ENCODE measurements around the gene SLC18A3.

SLC18A3 gene

DNA sequence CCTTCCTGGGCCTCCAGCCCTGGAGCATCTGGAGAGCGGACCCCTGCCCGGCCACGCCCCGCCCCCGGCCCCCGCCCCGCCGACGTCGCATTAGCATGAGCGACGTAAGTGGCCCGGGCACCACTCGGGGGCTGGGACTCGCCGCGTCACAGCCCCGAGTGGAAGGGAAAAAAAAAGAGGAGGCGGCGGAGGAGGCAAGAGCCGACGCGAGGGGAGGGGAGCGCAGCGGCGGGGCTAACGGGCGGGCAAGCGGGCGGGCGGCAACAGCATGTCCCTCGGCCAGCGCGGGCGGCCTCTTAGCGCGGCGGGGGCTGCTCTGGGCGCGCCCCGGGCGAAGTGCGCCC, at the start of gene SLC18A3:
Gene SLC18A3 (plus strand): TSS at position 197 of the 344 bp plus-strand sequence. CDS start 431 bp downstream, outside the sequence.
- no peak for DNase-seq (ENCODE audit: low read depth)

DNA sequence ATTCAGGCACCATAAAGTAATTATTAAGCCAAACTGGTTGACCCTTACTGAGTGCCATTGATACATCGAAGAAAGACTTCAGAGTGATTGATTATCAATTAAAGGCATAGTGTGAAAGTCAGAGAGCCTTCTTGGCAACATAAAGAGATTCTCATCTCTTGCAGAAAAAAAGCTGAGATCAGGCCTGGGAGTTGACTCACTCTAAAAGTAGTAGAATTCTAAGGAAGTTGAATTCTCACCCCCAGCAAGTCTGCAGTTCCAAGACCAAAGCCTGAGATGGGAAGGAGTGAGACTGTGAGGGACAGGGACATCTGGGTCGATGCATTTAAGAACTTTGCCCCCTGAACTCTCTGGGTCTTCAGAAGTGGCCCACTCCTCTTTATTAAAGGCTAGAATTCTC, 49.6 kb upstream of the SLC18A3 start:
- no peak for DNase-seq (ENCODE audit: low read depth)

DNA sequence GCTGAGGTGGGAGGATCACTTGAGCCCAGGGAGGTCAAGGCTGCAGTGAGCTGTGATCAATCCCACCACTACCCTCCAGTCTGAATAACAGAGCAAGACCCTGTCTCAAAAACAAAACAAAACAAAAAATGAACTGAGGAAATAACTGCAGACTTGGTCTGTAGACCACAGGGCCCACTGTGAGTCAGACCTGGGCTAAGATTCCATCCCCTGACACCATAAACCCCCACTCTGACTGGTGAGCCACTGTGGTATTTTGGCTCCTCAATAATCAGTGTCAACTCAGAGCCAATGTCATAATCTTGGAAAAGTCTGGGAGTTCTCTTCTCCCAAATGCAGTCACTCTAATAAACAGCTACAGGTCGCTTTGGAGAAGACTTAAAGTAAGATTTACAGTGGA, 47.2 kb upstream of the SLC18A3 start:
- DNase-seq (ENCODE audit: low read depth): no peak

DNA sequence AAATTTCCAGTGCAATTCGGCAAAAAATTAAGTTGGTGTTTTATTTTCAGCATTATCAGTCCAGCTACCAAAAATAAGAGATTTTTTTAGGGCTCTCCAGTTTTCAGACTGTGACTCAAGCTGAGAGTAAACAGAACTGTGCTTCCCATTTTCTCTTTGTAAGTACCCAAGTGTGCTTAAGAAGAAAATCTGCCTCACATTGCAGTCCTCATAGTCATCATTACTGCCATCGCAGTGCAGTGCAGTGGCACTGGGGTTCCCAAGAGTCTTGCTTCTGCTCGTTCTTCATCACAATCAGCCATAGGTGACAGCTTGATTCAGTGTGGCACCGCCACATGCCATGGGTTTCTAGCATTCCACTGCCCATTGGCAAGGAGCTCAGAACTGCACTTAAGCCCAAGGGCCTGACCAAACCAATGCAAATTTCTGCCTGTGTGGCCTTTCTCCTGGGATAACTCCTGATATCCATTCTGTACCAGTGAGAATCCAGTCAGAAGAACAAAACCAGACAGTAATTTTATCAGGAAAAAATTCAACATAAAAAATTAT, 45.6 kb upstream of the SLC18A3 start:
- DNase-seq (ENCODE audit: low read depth): no peak

DNA sequence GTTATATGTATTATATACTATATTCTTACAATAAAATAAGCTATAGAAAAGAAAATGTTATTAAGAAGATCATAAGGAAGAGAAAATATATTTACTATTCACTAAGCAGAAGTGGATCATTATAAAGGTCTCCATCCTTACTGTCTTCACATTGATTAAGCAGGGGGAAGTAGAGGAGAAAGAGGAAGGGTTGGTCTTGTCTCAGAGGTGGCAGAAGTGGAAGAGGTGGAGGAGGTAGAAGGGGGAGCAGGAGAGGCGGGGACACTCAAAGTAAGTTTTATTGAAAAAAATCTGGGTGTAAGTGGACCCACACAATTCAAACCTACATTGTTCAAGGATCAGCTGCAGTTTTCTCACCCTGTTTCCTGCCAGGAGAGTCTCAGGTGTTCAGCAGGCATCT, 42.3 kb upstream of the SLC18A3 start:
- DNase-seq (ENCODE audit: low read depth): no peak

DNA sequence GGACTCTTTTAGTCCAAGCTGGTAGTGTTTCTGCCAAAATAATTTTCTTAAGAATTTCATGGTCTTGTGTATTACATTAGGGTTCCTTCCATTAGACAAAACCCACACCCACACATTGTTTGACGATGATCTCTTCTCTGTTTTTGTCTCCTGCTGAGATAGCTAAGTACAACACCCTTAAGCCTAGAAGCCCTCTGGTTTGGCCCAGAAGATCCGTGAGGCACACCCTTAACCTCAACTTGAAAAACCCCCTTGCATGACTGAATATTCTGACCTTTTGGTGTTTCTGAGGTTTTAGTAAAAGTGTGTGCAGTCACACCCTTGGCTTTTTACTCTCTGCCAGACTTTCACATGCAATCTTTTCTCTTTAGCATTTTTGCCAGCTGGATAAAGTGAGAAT, 41.9 kb upstream of the SLC18A3 start:
- no peak for DNase-seq (ENCODE audit: low read depth)

DNA sequence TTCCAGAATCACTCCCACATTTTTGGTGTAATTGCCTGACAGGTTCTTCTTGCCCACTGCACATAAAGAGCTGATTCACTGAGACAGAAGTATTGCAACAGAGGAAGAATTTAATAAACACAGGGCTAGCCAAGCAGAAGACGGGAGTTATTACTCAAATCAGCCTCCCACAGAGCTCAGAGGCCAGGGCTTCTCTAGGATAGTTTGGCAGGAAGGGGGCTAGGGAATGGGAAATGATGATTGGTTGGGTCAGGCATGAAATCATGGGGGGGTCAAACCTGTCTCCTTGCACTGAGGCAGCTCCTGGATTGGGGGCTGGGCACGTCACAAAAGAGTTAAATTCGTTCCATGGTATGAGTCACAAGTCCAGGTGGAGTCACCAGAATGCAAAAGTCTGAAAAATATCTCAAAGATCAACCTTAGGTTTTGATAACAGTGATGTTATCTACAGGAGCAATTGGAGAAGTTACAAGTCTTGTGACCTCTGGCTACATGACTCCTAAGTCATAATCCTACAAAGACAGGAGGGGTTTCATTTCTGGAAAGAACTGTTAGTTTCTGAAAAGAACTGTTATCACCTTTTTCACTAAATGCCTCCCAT, 41.0 kb upstream of the SLC18A3 start:
- DNase-seq (ENCODE audit: low read depth): no peak

DNA sequence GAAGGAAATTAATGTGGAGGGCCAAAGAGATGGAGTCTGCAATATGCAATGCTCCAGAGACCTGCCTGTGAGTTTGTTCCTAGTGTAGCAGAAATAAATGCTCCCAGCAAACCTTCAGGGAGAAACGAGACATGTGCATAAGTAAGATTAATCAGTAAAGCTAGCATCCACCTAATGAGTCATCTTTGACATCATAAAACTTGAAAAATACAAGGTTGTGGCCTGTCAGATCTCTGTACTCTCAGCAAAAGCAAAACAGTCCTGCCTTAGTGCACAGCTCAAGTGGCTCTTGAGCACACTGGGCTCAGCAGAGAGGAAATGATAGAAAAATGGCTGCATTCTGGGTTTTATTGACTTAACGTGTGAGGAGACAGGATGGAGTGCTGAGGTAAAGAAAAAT, 38.7 kb upstream of the SLC18A3 start:
- no peak for DNase-seq (ENCODE audit: low read depth)

DNA sequence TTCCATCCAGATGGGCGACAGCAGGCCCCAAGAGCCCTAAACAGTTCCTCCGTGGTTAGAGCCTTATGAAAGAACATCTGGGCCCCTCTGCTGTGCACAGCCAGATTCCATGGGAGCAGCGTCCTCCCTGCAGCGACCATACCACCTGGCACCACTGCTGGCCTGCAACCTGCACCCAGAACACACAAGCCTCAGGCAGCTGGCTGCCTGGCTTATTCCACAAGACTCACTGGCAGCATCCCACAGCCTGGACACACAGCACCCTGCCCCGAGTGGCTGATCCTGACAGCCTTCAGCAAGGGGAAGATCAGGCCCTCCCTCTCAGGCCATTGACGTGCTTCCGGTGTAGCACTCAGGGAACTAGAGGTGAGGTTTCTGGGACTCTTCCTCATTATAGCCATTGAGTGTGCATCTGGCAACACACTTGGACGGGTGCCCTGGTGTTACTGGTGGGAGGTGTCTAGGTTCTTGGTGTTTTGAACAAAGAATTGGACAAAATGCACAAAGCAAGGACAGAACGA, 37.5 kb upstream of the SLC18A3 start:
- no peak for DNase-seq (ENCODE audit: low read depth)

DNA sequence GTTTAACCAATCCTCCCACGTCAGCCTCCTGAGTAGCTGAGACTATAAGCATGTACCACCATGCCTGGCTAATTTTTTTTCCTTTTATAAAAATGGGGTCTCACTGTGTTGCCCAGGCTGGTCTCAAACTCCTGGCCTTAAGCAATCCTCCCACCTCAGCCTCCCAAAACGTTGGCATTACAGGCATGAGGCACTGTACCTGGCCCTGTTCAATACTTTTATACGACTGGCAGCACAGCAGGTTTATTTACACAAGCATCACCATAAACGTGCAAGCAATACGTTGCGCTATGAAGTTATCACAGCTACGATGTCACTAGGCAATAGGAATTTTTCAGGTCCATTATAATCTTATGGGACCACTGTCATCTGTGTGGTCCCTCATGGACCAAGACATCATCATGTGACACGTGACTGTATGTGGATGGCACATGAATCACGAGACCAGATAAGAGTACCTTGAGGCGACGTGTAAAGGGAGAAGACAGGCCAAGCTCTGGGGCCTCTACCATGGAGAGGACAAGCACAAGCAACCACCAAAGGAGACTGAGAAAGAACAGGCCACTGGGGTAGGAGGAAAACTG, 34.5 kb upstream of the SLC18A3 start:
- DNase-seq (ENCODE audit: low read depth): no peak

DNA sequence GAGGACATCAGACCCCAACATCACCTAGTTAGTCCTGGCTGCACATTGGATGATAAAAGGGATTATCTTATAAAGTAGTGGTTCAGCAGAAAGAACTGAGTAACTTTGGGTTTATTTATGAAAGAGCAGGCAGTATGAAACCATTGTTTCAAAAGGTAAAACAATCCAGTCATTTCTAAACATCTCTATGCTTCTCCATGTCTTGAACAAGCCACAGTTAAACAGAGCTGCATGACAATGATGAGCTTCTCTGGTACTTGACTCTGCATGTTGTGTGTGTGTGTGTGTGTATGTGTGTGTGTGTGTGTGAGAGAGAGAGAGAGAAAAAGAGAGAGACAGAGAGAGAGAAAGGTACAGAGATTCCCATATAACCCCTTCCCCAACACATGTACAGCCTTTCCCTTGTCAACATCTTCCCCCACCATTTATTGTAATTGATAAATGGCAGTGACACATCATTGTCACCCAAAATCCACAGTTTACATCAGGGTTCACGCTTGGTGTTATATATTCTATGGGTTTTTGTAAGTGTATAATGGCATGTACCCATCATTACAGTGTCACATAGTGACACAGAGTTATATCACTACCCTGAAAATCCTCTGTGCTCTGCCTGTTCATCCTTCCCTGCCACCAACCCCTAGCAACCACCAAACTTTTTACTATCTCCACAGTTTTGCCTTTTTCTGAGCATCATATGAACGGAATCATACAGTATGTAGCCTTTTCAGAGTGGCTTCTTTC, 32.8 kb upstream of the SLC18A3 start:
- DNase-seq (ENCODE audit: low read depth): no peak

DNA sequence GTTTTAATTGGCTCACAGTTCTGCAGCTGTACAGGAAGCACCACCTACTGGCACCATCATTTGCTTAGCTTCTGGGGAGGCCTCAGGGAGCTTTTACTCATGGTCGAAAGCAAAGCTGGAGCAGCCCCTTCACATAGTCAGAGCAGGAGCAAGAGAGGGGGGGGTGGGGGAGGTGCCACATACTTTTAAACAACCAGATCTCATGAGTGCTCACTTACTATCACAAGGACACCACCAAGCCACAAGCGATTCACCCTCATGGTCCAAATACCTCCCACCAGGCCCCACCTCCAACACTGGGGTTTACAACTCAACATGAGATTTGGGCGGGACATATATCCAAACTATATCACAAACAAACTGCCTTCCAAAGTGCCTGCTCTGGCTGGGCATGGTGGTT, 31.7 kb upstream of the SLC18A3 start:
- no peak for DNase-seq (ENCODE audit: low read depth)

DNA sequence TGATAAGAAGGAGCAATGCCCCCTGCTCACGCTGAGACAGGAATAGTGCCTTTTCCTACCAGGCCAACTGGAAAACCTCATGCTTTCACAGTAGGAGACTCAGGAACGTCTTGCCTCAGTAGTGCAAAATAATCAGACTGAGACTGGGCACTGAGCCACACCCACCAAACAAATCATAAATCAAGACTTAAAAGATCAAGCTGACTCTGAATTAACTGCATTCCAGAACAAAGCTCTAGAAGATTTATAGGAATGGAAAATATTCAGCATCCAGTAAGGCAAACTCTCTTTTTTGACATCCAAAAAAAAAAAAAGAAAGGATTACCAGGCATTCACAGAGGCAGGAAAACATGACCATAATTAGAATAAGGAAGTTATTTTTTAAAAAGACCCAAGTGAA, 30.5 kb upstream of the SLC18A3 start:
- no peak for DNase-seq (ENCODE audit: low read depth)

DNA sequence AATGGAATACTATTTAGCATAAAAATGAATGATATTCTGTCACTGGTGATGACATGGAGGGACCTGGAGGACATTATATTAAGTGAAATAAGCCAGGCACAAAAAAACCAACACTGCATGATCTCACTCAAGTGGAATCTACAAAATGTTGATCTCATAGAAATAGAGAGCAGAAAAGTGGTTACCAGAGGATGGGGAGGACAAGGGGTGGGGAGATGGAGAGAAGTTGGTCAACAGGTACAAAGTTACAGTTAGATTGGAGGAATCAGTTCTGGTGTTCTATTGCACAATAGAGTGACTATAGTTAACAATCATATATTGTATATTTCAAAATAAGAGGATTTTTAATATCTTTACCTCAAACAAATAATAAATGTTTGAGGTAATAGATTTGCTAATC, 24.7 kb upstream of the SLC18A3 start:
- DNase-seq (ENCODE audit: low read depth): no peak

DNA sequence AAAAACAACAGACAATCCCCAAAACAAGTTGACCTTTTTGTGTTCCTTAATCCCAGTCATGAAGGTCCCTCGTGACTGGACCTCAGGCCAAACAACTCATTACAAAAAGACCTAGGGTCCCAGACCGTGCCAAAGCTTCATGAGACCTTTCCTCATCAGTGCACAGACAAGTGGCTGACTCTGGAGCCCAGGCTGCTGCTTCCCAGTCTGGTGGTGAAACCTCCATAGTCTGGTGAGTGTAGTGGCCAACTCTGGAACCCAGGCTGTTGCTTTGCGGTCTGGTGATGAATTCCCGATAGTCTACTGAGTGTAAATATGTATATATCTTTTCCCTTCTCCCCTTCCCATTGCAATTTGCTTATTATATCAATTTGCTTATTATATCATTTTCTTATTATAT, 22.1 kb upstream of the SLC18A3 start:
- DNase-seq (ENCODE audit: low read depth): no peak

DNA sequence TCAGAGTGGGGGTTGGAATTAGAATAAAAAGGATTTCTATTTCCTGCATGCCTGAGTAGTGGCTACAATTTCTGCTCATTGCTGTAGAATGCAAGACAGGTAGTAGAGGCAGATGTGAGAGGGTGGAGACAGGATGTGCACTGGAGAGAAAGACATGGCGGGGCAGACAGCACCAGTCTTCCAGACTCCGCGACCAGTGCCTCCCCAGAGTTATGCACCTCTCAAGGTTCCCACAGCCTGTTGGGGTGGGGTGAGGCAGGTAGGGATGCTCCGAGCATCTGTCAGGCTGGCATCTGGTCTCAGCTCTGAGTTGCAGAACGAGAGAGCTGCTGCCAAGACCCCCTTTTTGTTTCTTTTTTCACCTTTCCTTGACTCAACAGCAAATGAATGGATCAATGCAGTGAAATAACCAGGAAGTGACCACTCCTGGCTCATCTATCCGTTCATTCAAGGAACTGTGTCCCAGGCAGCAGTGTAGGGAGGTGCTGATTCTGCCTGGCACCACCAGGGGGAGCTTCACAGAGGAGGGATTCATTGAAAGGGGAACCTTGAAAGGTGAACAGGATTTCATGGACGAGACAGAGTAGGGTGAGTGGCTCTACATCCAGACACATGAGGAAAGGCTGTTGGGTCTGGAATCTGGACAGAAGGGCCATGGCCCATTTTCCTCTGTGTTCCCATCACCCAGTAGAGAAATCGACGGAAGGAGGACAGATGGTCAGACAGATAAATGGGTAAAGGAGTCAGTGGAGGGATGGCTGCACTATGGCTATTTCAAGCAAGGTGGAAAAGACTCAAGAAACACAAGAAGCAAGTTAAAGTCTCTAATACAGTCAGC, 17.2 kb upstream of the SLC18A3 start:
- DNase-seq (ENCODE audit: low read depth): peak; percentile 31

DNA sequence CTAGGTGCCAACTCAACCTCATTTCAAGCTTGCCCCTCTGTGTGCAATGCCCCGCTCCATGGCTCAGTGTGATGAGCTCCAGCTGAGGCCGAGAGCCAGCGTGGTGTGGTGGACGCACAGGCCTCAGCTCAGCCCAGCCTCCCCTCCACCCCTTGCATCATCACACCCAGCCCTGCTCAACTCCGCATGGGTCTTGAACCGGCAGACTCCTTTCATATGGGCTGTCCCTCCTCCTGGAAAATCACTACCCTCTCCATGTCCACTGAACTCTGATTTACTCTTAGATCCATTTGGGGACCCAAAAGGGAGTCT, 16.6 kb upstream of the SLC18A3 start:
- no peak for DNase-seq (ENCODE audit: low read depth)

DNA sequence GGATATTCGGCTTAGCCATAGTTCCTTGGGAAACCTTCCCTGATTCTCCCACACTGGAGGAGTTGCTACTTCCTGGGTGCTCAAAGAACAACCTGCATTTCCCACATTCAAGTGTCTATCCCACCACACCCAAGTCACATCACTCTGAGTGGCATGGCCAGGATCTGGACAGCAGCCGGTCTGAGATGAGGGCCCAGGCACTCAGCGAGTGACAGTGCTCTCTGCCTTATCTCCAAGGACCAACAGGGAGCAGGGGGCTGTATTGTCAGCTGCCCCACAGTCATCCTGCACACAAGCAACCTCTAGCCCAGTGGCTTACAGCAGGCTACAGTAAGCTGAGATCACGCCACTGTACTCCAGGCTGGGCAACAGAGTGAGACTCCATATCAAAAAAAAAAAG, 16.1 kb upstream of the SLC18A3 start:
- no peak for DNase-seq (ENCODE audit: low read depth)

DNA sequence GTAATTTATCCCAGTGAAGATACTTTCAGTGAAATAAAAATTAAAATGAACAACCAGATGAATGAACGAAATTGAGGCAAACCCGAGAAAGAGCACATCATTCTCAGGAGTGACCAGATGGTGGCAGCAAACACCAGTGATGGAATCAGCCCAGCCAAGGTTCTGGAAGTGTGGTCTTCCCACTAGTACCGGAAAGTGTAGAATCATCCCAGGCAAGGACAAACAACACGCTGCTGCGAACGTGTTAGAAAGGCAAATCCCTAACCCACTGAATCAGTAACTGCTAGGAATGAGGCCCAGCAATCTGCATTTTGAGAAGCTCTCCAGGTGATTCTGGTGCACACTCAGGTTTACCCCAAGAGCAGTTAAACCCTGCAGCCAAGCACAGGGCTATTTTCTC, 15.5 kb upstream of the SLC18A3 start:
- no peak for DNase-seq (ENCODE audit: low read depth)

DNA sequence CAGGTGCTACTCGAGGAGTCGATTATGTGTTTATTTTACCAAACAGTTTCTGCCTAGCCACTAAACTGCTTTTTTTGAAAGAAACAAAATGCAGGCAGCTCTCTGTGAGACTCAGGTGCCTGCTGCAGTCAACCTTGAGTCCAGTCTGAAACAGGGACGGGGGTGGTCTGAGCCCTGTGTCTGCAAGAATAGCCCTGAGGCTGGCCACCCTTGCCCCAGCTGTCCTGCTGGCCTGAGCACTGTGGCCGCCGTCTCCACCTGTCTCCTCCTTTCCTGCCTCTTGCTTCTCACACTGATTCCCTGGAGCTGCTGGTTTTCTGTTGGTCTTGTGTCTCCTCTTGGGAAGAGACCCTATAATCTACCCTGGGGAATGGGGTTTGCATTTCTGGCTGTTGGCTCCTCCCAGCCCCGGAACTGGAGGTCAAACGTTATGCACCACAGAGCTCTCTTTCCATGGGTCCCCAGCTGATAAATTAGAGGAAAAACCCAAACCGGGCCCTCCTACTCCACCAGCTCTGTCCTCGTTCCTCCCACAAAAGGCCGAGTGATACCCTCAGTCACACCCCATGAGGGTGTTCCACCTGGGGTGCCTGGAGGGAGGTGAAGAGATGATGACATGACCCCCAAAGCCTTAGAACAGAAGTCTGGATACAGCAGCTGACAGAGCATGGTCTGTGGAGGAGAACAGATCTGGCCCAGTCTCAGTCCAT, 15.0 kb upstream of the SLC18A3 start:
- DNase-seq (ENCODE audit: low read depth): no peak

DNA sequence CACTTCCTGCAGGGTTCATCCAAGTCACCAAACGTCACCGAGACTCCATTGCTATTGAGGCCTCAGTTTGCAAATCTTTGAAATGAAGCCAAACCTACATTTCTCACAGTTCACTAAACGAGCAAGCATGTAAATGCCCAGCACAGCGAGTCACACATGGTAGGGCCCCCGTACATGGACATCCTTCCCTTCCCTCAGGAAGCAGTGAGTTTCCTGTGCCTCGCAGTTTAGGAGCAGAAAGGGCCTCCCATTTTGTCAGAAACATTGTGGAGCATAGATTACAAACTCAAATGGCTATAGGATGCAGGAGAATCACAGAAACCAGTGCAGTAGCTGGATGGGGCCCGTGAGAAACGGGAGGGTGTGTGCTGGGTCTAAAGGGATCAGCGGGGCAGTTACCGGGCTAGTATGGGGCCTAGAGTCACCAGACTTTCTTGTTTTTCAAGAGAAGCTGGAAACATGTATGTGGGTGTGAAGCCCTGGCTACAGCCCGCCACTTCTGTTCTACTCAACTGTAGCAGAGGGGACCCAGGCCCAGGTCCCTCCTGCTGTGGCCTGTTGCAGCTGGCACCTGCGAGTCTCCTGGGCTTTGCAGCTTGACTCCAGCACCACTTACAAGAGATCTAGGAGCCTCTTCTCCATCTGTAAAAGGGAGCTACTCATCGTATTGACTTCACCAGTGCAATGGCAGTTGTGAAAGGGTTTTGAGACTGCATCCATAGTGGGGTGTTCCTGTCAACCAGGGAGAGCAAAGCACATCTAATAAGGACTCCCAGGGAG, 14.2 kb upstream of the SLC18A3 start:
- DNase-seq (ENCODE audit: low read depth): no peak
